ENCODE results near the gene MAP4K2. TPM values are rescaled to one million over a fixed set of nuclear protein-coding genes. Genes with fewer than 3 reads are reported as not detected.
"Not testable (repeated sequence)": the region's sequence is repeated elsewhere in the genome, so short reads cannot be mapped to it uniquely, and the experiment has no call there.

MAP4K2 gene
- total RNA-seq, 4 donors from 2014 or later = 8.5 to 33.3 (median 17.7) TPM

DNA sequence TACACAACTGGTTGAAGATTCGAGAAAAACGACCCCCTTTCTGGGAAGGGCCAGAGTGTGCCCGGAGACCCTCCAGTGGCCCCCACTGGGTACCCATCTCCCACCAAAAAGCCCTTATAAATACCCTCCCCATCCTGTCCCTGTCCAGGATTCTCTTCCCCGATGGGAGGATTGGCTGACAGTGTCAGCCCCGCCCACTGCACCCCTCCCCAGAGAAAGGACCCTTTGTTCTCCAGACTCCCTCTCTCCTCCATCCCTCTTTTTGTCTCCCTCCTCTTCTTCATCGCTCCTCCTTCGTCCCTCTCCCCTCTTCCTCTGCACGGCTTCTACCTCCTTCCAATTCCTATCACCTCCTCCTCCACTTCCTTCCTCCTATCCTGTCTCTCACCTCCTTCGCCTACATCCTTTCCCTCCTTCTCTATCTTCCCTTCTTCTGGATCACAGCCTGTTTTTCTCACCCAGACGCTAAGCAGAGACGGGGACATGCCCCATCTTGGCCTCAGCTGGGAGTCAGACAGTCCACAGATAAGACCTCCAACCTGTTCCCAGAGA is 20.6 kb upstream of the MAP4K2 start:
- DNase-seq (ENCODE audit: low spot score) (no peak), ATAC-seq (ENCODE audit: low FRiP score) (no peak)
- TF ChIP-seq, protein P1, sequence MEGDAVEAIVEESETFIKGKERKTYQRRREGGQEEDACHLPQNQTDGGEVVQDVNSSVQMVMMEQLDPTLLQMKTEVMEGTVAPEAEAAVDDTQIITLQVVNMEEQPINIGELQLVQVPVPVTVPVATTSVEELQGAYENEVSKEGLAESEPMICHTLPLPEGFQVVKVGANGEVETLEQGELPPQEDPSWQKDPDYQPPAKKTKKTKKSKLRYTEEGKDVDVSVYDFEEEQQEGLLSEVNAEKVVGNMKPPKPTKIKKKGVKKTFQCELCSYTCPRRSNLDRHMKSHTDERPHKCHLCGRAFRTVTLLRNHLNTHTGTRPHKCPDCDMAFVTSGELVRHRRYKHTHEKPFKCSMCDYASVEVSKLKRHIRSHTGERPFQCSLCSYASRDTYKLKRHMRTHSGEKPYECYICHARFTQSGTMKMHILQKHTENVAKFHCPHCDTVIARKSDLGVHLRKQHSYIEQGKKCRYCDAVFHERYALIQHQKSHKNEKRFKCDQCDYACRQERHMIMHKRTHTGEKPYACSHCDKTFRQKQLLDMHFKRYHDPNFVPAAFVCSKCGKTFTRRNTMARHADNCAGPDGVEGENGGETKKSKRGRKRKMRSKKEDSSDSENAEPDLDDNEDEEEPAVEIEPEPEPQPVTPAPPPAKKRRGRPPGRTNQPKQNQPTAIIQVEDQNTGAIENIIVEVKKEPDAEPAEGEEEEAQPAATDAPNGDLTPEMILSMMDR (IDR thresholded peaks at IDR 0.05) = no peak

DNA sequence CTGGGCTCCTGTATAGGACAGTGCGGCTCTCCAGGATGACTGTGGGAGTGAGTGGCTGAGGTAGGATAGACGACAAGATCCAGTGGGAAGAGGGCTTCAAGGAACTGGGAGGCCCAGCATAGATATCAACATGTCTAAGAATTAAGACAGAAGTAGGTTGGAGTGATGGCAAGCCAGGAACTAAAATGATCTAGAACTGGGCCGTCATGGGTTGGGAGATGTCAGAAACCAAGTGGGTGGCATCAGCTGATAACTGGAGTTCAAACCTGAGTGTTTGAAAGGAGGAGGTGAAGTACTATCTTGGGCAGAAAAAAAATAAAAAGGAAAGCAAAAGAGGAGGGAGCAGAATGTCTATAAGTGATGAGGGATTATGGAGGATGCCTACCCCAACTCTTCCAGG is 14.5 kb upstream of the MAP4K2 start:
- DNase-seq (ENCODE audit: low spot score) (no peak), ATAC-seq (ENCODE audit: low FRiP score) (no peak)
- TF ChIP-seq, protein P1 (IDR thresholded peaks at IDR 0.05) = no peak

DNA sequence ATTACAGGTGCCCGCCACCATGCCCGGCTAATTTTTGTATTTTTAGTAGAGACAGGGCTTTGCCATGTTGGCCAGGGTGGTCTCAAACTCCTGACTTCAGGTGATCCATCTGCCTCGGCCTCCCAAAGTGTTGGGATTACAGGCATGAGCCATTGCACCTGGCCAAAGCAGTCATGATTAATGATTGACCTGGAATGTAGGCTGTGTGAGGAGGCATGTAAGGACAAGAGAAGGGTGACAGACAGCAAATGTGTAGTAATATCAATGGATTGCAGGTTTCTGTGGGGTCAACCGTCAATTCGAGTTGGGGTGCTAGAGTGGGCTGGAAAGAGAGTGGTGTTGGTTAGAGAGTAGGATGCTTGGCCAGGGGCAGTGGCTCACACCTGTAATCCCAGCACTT is 12.4 kb upstream of the MAP4K2 start:
- not testable (repeated sequence) for ATAC-seq (ENCODE audit: low FRiP score); DNase-seq (ENCODE audit: low spot score)

DNA sequence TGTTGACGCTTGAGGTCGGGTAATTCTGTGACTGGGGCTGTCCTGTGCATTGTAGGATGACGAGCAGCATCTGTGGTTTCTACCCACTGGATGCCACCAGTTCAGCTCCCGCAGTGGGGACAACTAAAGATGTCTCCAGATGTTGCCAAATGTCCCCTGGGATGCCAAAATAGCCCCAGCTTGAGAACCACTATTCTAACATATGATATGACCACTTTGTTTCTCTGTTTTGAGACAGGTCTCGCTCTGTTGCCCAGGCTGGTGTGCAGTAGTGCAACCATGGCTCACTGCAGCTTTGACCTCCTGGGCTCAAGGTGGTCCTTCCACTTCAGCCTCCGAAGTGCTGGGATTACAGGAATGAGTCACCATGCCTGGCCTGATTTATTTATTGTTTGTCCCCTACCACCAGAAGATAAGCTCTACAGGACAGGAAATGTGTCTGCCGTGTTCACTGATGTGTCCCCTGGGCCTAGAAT is 11.7 kb upstream of the MAP4K2 start:
- TF ChIP-seq, protein P1 (IDR thresholded peaks at IDR 0.05) = no peak
- ATAC-seq (ENCODE audit: low FRiP score) = no peak
- no peak for DNase-seq (ENCODE audit: low spot score)

GRCh38 chr11:64813826-64814225 is 10.8 kb upstream of the MAP4K2 start:
- DNase-seq (ENCODE audit: low spot score) (no peak), ATAC-seq (ENCODE audit: low FRiP score) (no peak)
- TF ChIP-seq, protein P1 (IDR thresholded peaks at IDR 0.05) = no peak

DNA sequence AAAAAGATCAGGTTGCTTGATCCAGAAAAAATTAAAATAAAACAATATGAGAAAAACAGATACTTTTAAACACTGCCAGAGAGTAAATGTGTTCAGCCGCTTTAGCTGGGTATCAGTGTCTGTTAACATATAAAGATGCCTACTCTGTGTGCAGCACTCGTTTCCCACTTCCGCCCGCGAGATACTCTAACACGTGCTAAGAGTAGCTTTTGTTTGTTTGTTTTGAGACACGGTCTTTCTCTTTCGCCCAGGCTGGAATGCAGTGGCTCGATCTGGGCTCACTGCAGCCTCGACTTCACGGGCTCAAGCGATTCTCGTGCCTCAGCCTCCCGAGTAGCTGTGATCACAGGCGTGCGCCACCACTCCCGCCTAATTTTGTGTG is 7.9 kb upstream of the MAP4K2 start:
- no peak for DNase-seq (ENCODE audit: low spot score)
- TF ChIP-seq, protein P1 (IDR thresholded peaks at IDR 0.05) = no peak
- ATAC-seq (ENCODE audit: low FRiP score) = no peak

- DNase-seq (ENCODE audit: low spot score) (peak; percentile 74), ATAC-seq (ENCODE audit: low FRiP score) (peak; percentile 98)
- TF ChIP-seq, protein P1 (IDR thresholded peaks at IDR 0.05) = no peak
Measured at GRCh38 chr11:64810271-64810890, 7.4 kb upstream of the MAP4K2 start, which contains the start of gene MEN1. MEN1 (minus strand) TSS chr11:64810551; CDS start chr11:64810109, 442 bp downstream.

All from omental fat pad (tissue), 4 donors.